Pancreas (tissue), 10 donors: ENCODE data around the gene ERICH6. TPM values are rescaled to one million over a fixed set of nuclear protein-coding genes. Genes with fewer than 3 reads are reported as not detected.

Source experiments
- ATAC-seq, 4 donors: fragments of 200-7000 bp; cut with Tn5 transposase; one replicate each; pipeline versions ENCODE4 v1.8.0 to v1.9.1; 2020; ENCODE audit warnings: mild to moderate bottlenecking in 4 of 4, moderate library complexity in 4 of 4
- DNase-seq, 6 donors: peaks; one replicate each; pipeline ENCODE4 v3.0.0-alpha.2; 2020
- FAIRE-seq: peaks from 2 replicates; lab custom pipeline; 2012; peaks lifted over from hg19 to GRCh38; lab: Jason Lieb, UNC
- H3K27ac ChIP-seq, 4 donors: fragments of 200-600 bp; sonication (generic); 1 replicate in 3 of 4; 2 replicates in 1 of 4; pipeline versions ENCODE4 v1.5.0 to v1.8.0; 2020
- H3K27me3 ChIP-seq, 4 donors: fragments of 200-600 bp; one replicate each; pipeline ENCODE4 v1.8.0; 2021
- H3K36me3 ChIP-seq, 3 donors: fragments of 200-600 bp; sonication (generic) in 1 of 3; one replicate each; pipeline versions ENCODE4 v1.5.0 to v1.8.0; 2020 to 2021
- H3K4me1 ChIP-seq, 3 donors: fragments of 200-600 bp; one replicate each; pipeline ENCODE4 v1.8.0; 2021
- H3K4me3 ChIP-seq, 4 donors: fragments of 200-600 bp; sonication (generic) in 2 of 4; one replicate each; pipeline versions ENCODE4 v1.5.0 to v1.8.0; 2020 to 2021
- H3K9me3 ChIP-seq, 4 donors: fragments of 200-600 bp; one replicate each; pipeline ENCODE4 v1.8.0; 2021
- WGBS, 2 donors: extraction: QIAGEN DNeasy Blood & Tissue Kit; methylation state at CpG; one replicate each; pipeline ENCODE4 v1.1.7; 2013; 5-methylcytosine and 5-hydroxymethylcytosine counted together
- intact Hi-C, 3 donors: fragments of 100-400 bp; cut with DNase I; formaldehyde crosslinking; loops; one replicate each; pipeline versions ENCODE4 v1.11.1 to v1.14.2; 2022
- polyA plus RNA-seq, 2 donors: library from polyadenylated mRNA; stranded (reverse); fragments of 200-250 nt; gene quantifications; one replicate each; pipeline ENCODE4 v1.2.3, GENCODE V29; 2013
- total RNA-seq, 6 donors: library from RNA; stranded (reverse); fragmentation: NEBNext Ultra II Directional in 4 of 6; extraction: Animal tissue kit (Norgen Biotek cat#: 25700) in 4 of 6; gene quantifications; one replicate each; pipeline versions ENCODE4 v1.2.1 to v1.2.4, GENCODE V29; 2021 to 2023
- TF ChIP-seq, protein P1 (sequence below), 4 donors: fragments of 200-600 bp; sonication (generic) in 3 of 4; IDR thresholded peaks; one replicate each; pipeline versions ENCODE4 v1.5.0 to v1.8.0; 2021; ENCODE audit warnings: antibody characterized with exemption in 4 of 4
- donor health status: healthy with polysubstance abuse.
- donor health status: DM: no; HTN: no; CAD: no; lungs with moderate emphysema.
- donor health status: DM: no; HTN: no; CAD: no.
- donor health status: control.
- donor health status: control.
- donor health status: Bipolar disorder and iron deficiency.
- donor health status: DM: yes; HTN: yes; CAD: no.
- donor health status: DM: no; HTN: no; CAD: no.
- donor health status: DM: no; HTN: no; CAD: no.
- donor health status: DM: yes; HTN: yes; CAD: no.

The ERICH6 gene
- total RNA-seq, result under 1 TPM in 1 of 6 donors, not detected in 5; 0.09 TPM
- not detected for polyA plus RNA-seq

DNA sequence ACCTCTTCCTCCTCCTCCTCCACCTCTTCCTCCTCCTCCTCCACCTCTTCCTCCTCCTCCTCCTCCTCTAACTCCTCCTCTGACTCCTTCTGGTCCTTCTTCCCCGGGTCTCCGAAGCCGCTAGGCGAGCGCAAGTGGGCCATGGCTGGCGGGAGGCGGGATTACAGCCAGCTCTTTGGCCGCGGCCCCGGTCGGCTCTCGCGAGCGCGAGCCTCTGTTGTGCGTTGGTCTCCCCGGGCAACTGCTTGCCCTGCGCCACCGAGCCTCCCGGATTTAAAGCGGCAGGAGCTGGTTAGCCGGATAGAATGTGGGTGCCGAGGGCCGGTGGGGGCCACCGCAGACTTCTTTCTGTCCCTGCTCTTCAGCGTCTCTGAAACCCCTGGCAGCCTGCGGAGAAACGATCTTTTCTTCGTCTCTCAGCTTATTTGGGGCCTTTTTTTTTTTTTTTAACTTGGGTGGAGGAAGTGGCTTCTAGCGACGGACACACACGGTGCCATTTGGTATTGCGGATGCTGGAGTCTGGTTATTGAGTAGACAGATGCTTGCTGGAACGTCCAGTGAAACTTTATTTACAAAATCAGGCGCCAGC is at the start of gene ERICH6:
Gene ERICH6, minus strand, starts transcription at position 165 of the 589 bp plus-strand sequence. Its CDS starts 22 bp downstream, at position 143.
- TF ChIP-seq, protein P1, sequence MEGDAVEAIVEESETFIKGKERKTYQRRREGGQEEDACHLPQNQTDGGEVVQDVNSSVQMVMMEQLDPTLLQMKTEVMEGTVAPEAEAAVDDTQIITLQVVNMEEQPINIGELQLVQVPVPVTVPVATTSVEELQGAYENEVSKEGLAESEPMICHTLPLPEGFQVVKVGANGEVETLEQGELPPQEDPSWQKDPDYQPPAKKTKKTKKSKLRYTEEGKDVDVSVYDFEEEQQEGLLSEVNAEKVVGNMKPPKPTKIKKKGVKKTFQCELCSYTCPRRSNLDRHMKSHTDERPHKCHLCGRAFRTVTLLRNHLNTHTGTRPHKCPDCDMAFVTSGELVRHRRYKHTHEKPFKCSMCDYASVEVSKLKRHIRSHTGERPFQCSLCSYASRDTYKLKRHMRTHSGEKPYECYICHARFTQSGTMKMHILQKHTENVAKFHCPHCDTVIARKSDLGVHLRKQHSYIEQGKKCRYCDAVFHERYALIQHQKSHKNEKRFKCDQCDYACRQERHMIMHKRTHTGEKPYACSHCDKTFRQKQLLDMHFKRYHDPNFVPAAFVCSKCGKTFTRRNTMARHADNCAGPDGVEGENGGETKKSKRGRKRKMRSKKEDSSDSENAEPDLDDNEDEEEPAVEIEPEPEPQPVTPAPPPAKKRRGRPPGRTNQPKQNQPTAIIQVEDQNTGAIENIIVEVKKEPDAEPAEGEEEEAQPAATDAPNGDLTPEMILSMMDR (IDR thresholded peaks at IDR 0.05), result no peak
- ATAC-seq (peak; percentile 98 to 100 (median 100)), DNase-seq (peak; percentile 90 to 97 (median 92)), FAIRE-seq (no peak)
- intact Hi-C loops, result no loop called here
- Histone ChIP-seq H3K36me3 (no peaks in the 10 kb centered on the region), H3K4me1 (no peaks in the 10 kb centered on the region), H3K27ac (peak within 1 kb of the TSS; percentile 22 to 77 (median 72)), H3K9me3 (no peaks in the 10 kb centered on the region), H3K27me3 (no peaks in the 10 kb centered on the region), H3K4me3 (peak within 1 kb of the TSS; percentile 30 to 69 (median 42))
- 0 to 1% methylated on average over 35 of the region's 35 CpGs for WGBS, 2 donors

DNA sequence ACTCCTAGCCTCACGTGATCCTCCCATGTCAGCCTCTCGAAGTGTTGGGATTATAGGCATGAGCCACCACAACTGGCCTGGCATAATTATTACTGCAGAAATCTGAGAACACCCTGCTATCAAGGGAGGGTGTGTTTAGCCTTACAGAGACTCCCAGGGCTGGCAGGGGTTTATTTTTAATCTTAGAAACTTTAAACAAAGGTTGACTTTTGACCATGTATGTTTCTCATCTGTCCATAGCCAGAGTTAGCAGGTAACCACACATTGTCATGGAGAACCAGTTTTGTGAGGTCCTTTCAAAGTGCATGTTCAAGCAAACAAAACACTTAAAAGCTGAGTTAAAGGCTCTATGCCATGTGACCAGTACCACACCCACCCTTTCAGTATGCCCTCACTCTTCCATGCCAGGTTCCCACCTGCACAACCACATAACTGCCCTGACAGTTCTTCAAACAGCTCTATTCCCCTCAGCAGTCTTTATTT is 48.1 kb upstream of the ERICH6 start:
- Histone ChIP-seq H3K9me3 (no peaks in the 10 kb centered on the region), H3K27me3 (no peaks in the 10 kb centered on the region), H3K4me1 (peaks cover 30 to 57% (median 57%) of the 10 kb centered on the region in 3 donors), H3K27ac (peak overlapping the region in 2 of 4 donors; percentile 27 to 33), H3K4me3 (no peak overlapping the region), H3K36me3 (no peaks in the 10 kb centered on the region)
- no peak for FAIRE-seq
- peak in 1 of 6 donors; percentile 18 for DNase-seq
- TF ChIP-seq, protein P1 (IDR thresholded peaks at IDR 0.05), result no peak
- ATAC-seq, result peak; percentile 55 to 79 (median 70)
- WGBS, 2 donors, result 21 to 36% methylated on average over 2 of the region's 2 CpGs
- intact Hi-C loops, result no loop called here

DNA sequence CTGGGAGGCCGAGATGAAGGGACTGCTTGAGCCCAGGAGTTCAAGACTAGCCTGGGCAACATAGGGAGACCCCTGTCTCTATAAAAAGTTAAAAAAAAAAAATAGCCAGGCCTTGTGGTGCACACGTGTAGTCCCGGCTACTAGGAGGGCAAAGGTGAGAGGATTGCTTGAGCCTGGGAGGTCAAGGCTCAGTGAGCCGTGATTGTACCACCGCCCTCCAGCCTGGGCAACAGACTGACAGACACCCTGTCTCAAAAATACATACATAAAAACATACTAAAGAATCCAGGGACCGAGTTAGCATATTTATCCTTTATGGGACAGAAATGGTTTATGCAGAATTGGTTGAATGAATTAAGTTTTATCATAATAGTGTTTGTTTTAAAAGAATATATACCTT is 45.5 kb upstream of the ERICH6 start:
- intact Hi-C loops, result no loop called here
- Histone ChIP-seq H3K27ac (no peak overlapping the region), H3K4me1 (peaks cover 36 to 60% (median 52%) of the 10 kb centered on the region in 3 donors), H3K9me3 (no peaks in the 10 kb centered on the region), H3K4me3 (no peak overlapping the region), H3K27me3 (no peaks in the 10 kb centered on the region), H3K36me3 (no peaks in the 10 kb centered on the region)
- FAIRE-seq, result no peak
- no peak for ATAC-seq
- TF ChIP-seq, protein P1 (IDR thresholded peaks at IDR 0.05), result no peak
- 57 to 62% methylated on average over 6 of the region's 6 CpGs for WGBS, 2 donors
- DNase-seq, result no peak

- H3K27ac ChIP-seq, result no peak overlapping the region
- no peak overlapping the region for H3K4me3 ChIP-seq
Observed at GRCh38 chr3:150748684-150749047, 44.9 kb upstream of the ERICH6 start.

More at GRCh38 chr3:150748684-150749047, 44.9 kb upstream of the ERICH6 start:
- FAIRE-seq, result no peak
- Histone ChIP-seq H3K9me3 (no peaks in the 10 kb centered on the region), H3K36me3 (no peaks in the 10 kb centered on the region), H3K27me3 (no peaks in the 10 kb centered on the region), H3K4me1 (peaks cover 40 to 60% (median 58%) of the 10 kb centered on the region in 3 donors)
- DNase-seq, result no peak
- 47 to 49% methylated on average over 1 of the region's 1 CpG for WGBS, 2 donors
- TF ChIP-seq, protein P1 (IDR thresholded peaks at IDR 0.05), result no peak
- no peak for ATAC-seq
- intact Hi-C loops, result no loop called here
